AG04450 (cell line): Measurements from ENCODE around the gene PARD3B. TPM values are rescaled to one million over a fixed set of nuclear protein-coding genes. Genes with fewer than 3 reads are reported as not detected.
A peak's percentile ranks its signal among the peaks of the same experiment; 100 is the strongest.

Experiments used
- CTCF ChIA-PET: fragments of 300-600, 350-600 bp; formaldehyde crosslinking; extraction: SDS; loops from one replicate; lab custom pipeline; 2022; ENCODE audit warnings: antibody characterized with exemption, inconsistent platforms; lab: Charles Lee
- POLR2A ChIA-PET: fragments of 350-600 bp; formaldehyde crosslinking; extraction: SDS; loops from one replicate; lab custom pipeline; 2021; ENCODE audit warnings: antibody characterized with exemption, inconsistent platforms; lab: Yijun Ruan, JAX
- DNase-seq: peaks from one replicate; pipeline ENCODE4 v3.0.0-alpha.2; 2011; ENCODE audit warnings: low read depth, low spot score
- H3K27ac ChIP-seq: one replicate; pipeline ENCODE4 v1.5.1; 2012; ENCODE audit warnings: low read depth, low read length, control low read depth
- H3K27me3 ChIP-seq: one replicate; pipeline ENCODE4 v1.6.0; 2012; ENCODE audit warnings: low read length; ENCODE audit not compliant: control insufficient read depth, insufficient read depth
- H3K4me3 ChIP-seq: 2 replicates; pipeline ENCODE4 v1.5.1; 2011; ENCODE audit warnings: mild to moderate bottlenecking, low read depth, low read length, control low read depth
- H3K9me3 ChIP-seq: 2 replicates; pipeline ENCODE4 v1.5.1; 2012; ENCODE audit warnings: low read length; ENCODE audit not compliant: control insufficient read depth, insufficient read depth
- polyA plus RNA-seq: library from polyadenylated mRNA; depleted of rRNA; stranded (reverse); fragments of >200 nt; gene quantifications from 2 replicates; pipeline ENCODE4 v1.2.3, GENCODE V29; 2011
- TF ChIP-seq, protein P1 (sequence below): IDR thresholded peaks from 2 replicates; pipeline ENCODE4 v1.5.1; 2011; ENCODE audit warnings: low read depth, low read length, control low read depth, inconsistent platforms

Gene PARD3B
- polyA plus RNA-seq, 1 experiment: 8.5 TPM

DNA sequence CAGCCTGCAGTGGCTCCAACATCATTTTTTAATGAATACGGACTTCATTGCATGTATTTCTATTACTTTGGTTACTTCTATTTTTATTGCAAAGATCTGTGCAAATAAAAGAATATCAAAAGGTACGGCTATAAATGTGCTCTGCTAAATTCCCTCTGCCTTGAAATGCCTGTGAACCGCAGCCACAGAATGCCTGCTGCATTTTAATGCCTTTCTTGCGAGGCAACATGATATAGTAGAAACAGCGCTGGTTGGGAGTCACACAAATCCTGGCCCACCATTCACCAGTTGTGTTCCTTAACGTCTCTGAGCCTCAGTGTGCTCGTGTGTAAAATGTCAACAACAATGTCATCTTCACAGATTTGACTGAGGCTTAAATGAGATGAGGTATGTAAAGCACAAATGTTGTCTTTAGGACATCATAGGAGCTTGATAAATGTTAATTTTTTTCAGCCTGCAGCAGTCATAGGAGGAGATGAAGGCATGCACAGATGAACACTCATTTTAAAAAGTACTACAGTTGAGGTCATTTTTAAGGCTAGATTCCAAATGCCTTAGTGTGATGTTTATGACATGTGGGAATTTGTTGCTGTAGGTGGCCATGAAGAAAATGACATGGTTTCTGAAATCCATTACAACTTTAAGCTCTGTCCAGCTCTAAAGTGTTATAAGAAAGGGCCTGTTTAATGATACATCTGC, 949.4 kb downstream of the PARD3B start:
- no peaks in the 10 kb centered on the region for H3K9me3 ChIP-seq
- TF ChIP-seq, protein P1, sequence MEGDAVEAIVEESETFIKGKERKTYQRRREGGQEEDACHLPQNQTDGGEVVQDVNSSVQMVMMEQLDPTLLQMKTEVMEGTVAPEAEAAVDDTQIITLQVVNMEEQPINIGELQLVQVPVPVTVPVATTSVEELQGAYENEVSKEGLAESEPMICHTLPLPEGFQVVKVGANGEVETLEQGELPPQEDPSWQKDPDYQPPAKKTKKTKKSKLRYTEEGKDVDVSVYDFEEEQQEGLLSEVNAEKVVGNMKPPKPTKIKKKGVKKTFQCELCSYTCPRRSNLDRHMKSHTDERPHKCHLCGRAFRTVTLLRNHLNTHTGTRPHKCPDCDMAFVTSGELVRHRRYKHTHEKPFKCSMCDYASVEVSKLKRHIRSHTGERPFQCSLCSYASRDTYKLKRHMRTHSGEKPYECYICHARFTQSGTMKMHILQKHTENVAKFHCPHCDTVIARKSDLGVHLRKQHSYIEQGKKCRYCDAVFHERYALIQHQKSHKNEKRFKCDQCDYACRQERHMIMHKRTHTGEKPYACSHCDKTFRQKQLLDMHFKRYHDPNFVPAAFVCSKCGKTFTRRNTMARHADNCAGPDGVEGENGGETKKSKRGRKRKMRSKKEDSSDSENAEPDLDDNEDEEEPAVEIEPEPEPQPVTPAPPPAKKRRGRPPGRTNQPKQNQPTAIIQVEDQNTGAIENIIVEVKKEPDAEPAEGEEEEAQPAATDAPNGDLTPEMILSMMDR: no peak
- POLR2A ChIA-PET: no interaction called here
- CTCF ChIA-PET: interaction anchor here (0.6 to 0.7 kb wide), 2 partner anchors 11 to 181 kb away, joined by 3 to 6 read pairs; no protein-coding TSS in a partner anchor
- DNase-seq: peak; percentile 18
- no peak overlapping the region for H3K4me3 ChIP-seq
- no peaks in the 10 kb centered on the region for H3K27me3 ChIP-seq
- H3K27ac ChIP-seq: no peak overlapping the region

DNA sequence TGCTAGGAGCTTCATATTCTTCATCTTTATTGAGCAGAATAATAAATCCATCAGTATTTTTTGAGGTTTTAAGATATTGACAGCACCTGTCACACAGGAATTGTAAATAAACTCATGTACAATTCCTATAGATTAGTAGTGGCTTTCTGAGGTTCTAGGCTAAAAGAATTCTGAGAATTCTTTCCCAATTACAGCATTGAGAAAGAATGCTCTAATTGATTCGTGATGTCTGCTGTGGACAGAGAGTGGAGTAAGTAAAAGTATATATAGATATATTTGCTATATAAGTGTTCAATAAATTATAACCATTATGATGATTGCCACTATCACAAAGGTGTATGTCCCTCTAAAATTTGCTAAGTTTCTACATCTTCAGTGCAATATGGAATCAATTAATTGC, 950.5 kb downstream of the PARD3B start:
- Histone ChIP-seq H3K27me3 (no peaks in the 10 kb centered on the region), H3K27ac (no peak overlapping the region), H3K9me3 (no peaks in the 10 kb centered on the region), H3K4me3 (no peak overlapping the region)
- ChIA-PET POLR2A (no interaction called here), CTCF (interaction anchor here (1.5 kb wide), 1 partner anchor 13 kb away, joined by 3 read pairs; no protein-coding TSS in a partner anchor)
- TF ChIP-seq, protein P1: no peak
- DNase-seq: no peak

DNA sequence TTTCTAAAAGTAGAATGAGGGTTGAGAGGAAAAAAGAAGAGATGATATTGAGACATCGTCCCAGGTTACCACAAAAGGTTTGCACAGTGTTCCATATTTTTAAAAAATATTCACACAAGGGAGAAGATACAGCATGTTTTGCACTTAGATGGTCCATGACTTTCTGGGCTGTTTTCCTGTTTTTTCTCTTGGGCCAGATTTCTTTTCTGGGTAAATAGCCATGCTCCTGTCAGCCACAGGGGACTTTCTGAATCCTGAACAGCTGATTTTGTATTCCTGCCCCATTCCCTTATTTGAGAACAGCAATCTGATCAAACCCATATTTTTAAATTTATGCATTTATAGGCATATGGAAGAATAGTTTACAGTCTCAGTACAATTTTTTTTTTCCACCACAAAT, 951.1 kb downstream of the PARD3B start:
- no peaks in the 10 kb centered on the region for H3K9me3 ChIP-seq
- CTCF ChIA-PET: interaction anchor here (0.7 to 1.5 kb wide), 3 partner anchors 14 to 183 kb away, joined by 3 to 6 read pairs (median 6); no protein-coding TSS in a partner anchor
- no peak for DNase-seq
- no peak overlapping the region for H3K4me3 ChIP-seq
- TF ChIP-seq, protein P1: 0 out of 2 replicates have a peak, but pooled peaks have one; percentile 5
- POLR2A ChIA-PET: interaction anchor here (0.7 to 1.1 kb wide), 5 partner anchors 14 to 317 kb away, joined by 3 to 11 read pairs (median 4); partner anchors contain the start of gene NRP2
- H3K27ac ChIP-seq: peak overlapping the region; percentile 71
- H3K27me3 ChIP-seq: no peaks in the 10 kb centered on the region

DNA sequence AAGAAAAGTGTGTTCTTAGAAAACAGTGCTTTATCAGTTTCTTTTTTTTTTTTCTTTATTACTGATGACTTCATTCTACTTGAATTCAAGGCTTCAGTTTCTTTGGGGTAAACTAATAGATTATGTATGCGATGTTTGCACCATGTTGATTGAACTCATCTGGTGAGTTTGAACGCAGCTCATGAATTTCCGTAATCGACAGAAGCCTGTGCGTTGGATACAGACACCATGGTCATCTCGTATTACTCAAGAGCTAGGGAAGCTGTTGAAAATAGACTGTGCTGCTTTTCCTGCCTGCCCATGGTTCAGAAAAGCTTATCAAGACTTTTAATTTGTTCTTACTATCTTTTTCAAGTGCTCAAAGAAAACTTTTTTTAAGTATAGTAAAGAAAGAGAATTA, 951.5 kb downstream of the PARD3B start:
- Histone ChIP-seq H3K9me3 (no peaks in the 10 kb centered on the region), H3K27ac (peak overlapping the region; percentile 93), H3K27me3 (no peaks in the 10 kb centered on the region), H3K4me3 (no peak overlapping the region)
- CTCF ChIA-PET: interaction anchor here (0.7 to 1.5 kb wide), 3 partner anchors 14 to 182 kb away, joined by 3 to 6 read pairs (median 6); no protein-coding TSS in a partner anchor
- TF ChIP-seq, protein P1: no peak
- peak; percentile 95 for DNase-seq
- POLR2A ChIA-PET: interaction anchor here (0.7 to 1.1 kb wide), 6 partner anchors 9 to 317 kb away, joined by 3 to 11 read pairs (median 4); partner anchors contain the start of gene NRP2

DNA sequence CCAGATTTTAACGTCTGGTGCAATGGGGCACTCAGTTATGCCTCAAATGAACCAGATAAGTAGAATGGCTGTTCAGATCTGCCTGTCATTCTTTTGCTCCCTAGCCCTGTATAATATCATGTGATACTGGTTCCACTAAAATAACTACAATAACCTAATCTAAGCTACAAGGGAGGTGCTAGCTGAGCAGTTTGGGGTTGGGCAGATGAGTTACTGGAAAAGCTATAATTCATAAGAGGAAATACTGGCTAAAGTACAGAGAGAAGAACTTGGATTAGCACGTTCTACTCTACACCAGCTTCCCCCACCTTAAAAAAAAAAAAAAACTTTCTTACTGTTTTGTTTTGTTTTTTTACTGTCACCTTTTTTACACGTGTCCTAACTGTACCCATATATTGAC, 953.7 kb downstream of the PARD3B start:
- no peak for DNase-seq
- Histone ChIP-seq H3K9me3 (no peaks in the 10 kb centered on the region), H3K27me3 (no peaks in the 10 kb centered on the region), H3K27ac (no peak overlapping the region), H3K4me3 (no peak overlapping the region)
- CTCF ChIA-PET: interaction anchor here (1.0 kb wide), 1 partner anchor 176 kb away, joined by 6 read pairs; no protein-coding TSS in a partner anchor
- POLR2A ChIA-PET: no interaction called here
- TF ChIP-seq, protein P1: no peak
